Uterus (tissue), 4 donors: Measurements from ENCODE around the gene IP6K1. TPM values are rescaled to one million over a fixed set of nuclear protein-coding genes. Genes with fewer than 3 reads are reported as not detected.

ENCODE experiments used
- DNase-seq, 2 donors: peaks; one replicate each; pipeline ENCODE4 v3.0.0-alpha.2; 2019 to 2020
- H3K27ac ChIP-seq, 2 donors: fragments of 200-600 bp; sonication (generic); 1 replicate in 1 of 2; 2 replicates in 1 of 2; pipeline ENCODE4 v1.5.1; 2016 to 2018
- H3K27me3 ChIP-seq, 2 donors: fragments of 200-600 bp; sonication (generic); one replicate each; pipeline ENCODE4 v1.5.1; 2018 to 2019; ENCODE audit warnings: control low read depth in 1 of 2
- H3K36me3 ChIP-seq, 2 donors: fragments of 200-600 bp; sonication (generic); one replicate each; pipeline ENCODE4 v1.5.1; 2019; ENCODE audit warnings: control low read depth in 1 of 2
- H3K4me1 ChIP-seq, 2 donors: fragments of 200-600 bp; sonication (generic); one replicate each; pipeline ENCODE4 v1.5.1; 2018 to 2019; ENCODE audit warnings: control low read depth in 1 of 2
- H3K4me3 ChIP-seq, 2 donors: fragments of 200-600 bp; sonication (generic); 1 replicate in 1 of 2; 2 replicates in 1 of 2; pipeline ENCODE4 v1.5.1; 2018 to 2019; ENCODE audit warnings: mild to moderate bottlenecking in 1 of 2
- H3K9me3 ChIP-seq, 2 donors: fragments of 200-600 bp; sonication (generic); one replicate each; pipeline ENCODE4 v1.5.1; 2019; ENCODE audit warnings: control low read depth in 1 of 2
- POLR2A ChIP-seq, 2 donors: fragments of 450-650 bp; IDR thresholded peaks; one replicate each; pipeline ENCODE4 v1.6.1; 2016; ENCODE audit warnings: antibody characterized with exemption in 2 of 2, mild to moderate bottlenecking in 1 of 2, moderate library complexity in 1 of 2
- intact Hi-C: fragments of 100-400 bp; cut with DNase I; formaldehyde crosslinking; loops from one replicate; pipeline ENCODE4 v1.15.1; 2023; ENCODE audit warnings: low total_unique reads
- total RNA-seq, 4 donors: library from RNA; depleted of rRNA in 3 of 4; stranded (reverse); fragments of >200 nt in 3 of 4; gene quantifications; one replicate each; pipeline versions ENCODE4 v1.1.0 to v1.2.4, GENCODE V29; 2014 to 2023
- TF ChIP-seq, protein P1 (sequence below), 4 experiments: fragments of 200-600 bp in 2 of 4; fragments of 450-650 bp in 2 of 4; sonication (generic) in 2 of 4; IDR thresholded peaks; one replicate each; pipeline ENCODE4 v1.5.1; 2016 to 2019; ENCODE audit warnings: antibody characterized with exemption in 4 of 4, mild to moderate bottlenecking in 2 of 4, moderate library complexity in 1 of 4
- donor health status: DM: yes; HTN: yes; CAD: no.

Gene IP6K1
- total RNA-seq, 4 donors from 2014 or later = 41.8 to 58.4 (median 50.9) TPM

DNA sequence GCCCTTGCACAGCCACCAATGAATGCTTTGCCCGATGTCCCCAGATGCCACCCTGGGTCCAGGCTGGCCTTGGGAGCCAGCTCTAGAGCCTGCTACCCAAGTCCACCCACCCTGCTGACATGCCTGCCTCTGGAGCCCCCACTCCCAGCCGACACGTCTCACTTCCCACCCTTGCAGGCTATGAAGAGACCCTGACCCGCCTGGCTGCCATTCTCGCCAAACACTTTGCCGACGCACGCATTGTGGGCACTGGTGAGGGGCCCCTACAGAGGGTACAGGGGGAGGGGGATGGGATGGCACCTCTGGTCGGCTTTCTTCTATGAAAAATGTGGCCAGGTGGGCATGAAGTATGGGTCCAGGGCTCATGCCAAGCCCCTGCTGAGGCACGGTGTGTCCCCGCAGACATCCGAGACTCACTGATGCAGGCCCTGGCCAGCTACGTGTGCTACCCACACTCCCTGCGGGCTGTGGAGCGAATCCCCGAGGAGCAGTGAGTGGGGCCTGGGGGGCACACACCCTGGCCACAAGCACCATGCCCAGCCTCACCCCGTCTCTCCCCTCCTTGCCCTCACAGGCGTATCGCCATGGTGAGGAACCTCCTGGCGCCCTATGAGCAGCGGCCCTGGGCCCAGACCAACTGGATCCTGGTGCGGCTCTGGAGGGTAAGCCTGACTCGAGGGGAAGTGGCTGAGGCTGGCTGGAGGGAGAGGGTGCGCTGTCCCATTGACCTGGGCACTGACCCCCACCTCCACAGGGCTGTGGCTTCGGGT is 72.8 kb downstream of the IP6K1 start:
- Histone ChIP-seq H3K27me3 (no peaks in the 10 kb centered on the region), H3K9me3 (no peaks in the 10 kb centered on the region), H3K36me3 (no peaks in the 10 kb centered on the region), H3K4me1 (no peaks in the 10 kb centered on the region), H3K27ac (no peak overlapping the region), H3K4me3 (no peak overlapping the region)
- peak; percentile 11 to 13 for DNase-seq
- TF ChIP-seq, protein P1, sequence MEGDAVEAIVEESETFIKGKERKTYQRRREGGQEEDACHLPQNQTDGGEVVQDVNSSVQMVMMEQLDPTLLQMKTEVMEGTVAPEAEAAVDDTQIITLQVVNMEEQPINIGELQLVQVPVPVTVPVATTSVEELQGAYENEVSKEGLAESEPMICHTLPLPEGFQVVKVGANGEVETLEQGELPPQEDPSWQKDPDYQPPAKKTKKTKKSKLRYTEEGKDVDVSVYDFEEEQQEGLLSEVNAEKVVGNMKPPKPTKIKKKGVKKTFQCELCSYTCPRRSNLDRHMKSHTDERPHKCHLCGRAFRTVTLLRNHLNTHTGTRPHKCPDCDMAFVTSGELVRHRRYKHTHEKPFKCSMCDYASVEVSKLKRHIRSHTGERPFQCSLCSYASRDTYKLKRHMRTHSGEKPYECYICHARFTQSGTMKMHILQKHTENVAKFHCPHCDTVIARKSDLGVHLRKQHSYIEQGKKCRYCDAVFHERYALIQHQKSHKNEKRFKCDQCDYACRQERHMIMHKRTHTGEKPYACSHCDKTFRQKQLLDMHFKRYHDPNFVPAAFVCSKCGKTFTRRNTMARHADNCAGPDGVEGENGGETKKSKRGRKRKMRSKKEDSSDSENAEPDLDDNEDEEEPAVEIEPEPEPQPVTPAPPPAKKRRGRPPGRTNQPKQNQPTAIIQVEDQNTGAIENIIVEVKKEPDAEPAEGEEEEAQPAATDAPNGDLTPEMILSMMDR (IDR thresholded peaks at IDR 0.05) = no peak
- TF ChIP-seq POLR2A (IDR thresholded peaks at IDR 0.05) = no peak
- intact Hi-C loops = no loop called here

DNA sequence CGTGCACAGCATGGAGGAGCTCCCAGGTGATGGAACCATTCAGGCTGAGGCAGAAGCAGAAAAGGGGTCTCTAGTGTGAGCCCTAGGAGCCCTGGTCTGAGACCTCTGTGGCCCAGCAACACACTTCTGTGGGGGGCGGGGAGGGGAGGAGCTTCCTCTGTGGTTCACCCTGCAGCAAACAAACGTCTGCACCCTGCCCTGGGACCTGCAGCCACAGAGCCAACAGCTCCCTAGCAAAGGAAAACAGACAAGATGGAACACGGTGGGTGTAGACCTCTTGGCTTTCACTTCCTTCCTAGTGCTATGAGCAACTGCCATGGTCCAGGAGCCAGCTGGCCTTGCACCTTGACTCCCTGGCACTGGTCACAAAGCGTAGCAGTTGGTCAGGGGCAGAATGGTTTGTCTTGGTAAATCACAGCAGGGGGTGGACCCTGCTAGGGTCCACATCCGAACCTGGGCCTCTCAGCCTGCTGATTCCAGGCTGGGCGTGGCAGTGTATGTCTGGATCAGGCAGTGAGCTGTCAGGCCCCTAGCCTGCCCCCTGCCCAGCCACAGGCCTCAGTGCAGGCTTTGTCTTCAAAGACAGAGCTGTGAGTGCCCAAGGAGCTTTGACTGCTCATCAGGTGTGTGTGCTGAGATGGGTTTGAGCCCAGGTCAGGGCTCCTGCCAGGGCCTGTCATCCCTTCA is 73.6 kb downstream of the IP6K1 start:
- Histone ChIP-seq H3K4me3 (no peak overlapping the region), H3K27ac (no peak overlapping the region), H3K9me3 (no peaks in the 10 kb centered on the region), H3K4me1 (no peaks in the 10 kb centered on the region), H3K36me3 (no peaks in the 10 kb centered on the region), H3K27me3 (no peaks in the 10 kb centered on the region)
- intact Hi-C loops = no loop called here
- no peak for TF ChIP-seq POLR2A (IDR thresholded peaks at IDR 0.05)
- TF ChIP-seq, protein P1 (IDR thresholded peaks at IDR 0.05) = no peak
- DNase-seq = no peak

DNA sequence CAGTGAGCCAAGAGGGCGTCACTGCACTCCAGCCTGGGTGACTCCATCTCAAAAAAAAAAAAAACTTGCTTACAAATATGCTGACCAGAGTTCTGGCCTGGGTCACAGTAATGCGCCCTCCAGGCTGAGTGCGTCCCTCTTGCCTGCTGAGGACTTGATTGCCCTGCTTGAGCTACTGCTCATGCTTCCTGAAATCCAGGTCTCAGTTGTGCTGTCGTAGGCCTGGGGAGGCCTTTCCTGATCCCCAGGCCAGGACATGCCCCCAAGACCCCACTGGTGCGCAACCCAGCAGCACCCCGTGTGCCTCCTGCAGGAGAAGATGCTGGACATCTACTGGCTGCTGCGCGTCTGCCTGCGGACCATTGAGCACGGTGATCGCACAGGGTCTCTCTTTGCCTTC is 74.2 kb downstream of the IP6K1 start:
- Histone ChIP-seq H3K4me1 (no peaks in the 10 kb centered on the region), H3K36me3 (no peaks in the 10 kb centered on the region), H3K9me3 (no peaks in the 10 kb centered on the region), H3K4me3 (no peak overlapping the region), H3K27ac (no peak overlapping the region), H3K27me3 (no peaks in the 10 kb centered on the region)
- intact Hi-C loops = no loop called here
- DNase-seq = no peak
- TF ChIP-seq, protein P1 (IDR thresholded peaks at IDR 0.05) = no peak
- TF ChIP-seq POLR2A (IDR thresholded peaks at IDR 0.05) = no peak

DNA sequence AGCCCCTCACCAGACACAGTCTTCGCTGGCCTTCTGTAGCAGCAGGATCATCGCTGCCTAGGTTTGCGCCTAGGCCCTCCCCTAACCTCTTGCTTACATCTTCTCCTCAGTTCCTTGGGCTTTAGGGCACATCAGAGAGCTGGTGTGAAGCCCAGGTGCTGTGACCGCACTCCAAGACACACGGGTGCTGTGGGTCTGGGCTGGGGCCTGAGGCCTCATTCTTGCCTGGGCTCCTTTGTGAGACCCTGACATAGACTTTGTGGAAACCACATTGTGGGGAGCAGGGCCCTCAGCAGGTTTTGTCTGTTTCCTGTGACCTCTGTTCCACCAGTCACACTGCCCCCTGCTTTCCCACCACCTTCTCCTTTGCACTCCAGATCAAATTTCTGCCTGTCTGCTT is 74.9 kb downstream of the IP6K1 start:
- no peak for TF ChIP-seq POLR2A (IDR thresholded peaks at IDR 0.05)
- TF ChIP-seq, protein P1 (IDR thresholded peaks at IDR 0.05) = no peak
- H3K27me3 ChIP-seq = no peaks in the 10 kb centered on the region
- H3K27ac ChIP-seq = no peak overlapping the region
- H3K4me3 ChIP-seq = no peak overlapping the region
- H3K4me1 ChIP-seq = no peaks in the 10 kb centered on the region
- no peaks in the 10 kb centered on the region for H3K36me3 ChIP-seq
- intact Hi-C loops = no loop called here
- no peak for DNase-seq
- H3K9me3 ChIP-seq = no peaks in the 10 kb centered on the region

DNA sequence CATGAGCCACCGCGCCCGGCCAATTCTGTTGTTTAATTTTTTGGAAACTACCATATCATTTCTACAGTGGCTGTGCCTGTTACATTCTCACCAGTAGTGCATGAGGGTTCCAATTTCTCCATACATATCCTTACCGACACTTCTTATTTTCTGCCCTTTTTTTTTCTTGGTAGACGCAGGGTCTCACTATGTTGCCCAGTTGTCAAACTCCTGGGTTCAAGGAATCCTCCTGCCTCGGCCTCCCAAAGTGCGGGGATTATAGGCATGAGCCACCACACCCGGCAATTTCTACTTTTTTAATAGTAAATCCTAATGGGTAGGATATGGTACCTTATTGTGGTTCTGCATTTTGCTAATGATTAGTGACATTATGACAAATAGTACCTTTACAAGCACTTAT is 76.5 kb downstream of the IP6K1 start:
- H3K36me3 ChIP-seq = no peaks in the 10 kb centered on the region
- H3K27ac ChIP-seq = no peak overlapping the region
- H3K27me3 ChIP-seq = no peaks in the 10 kb centered on the region
- H3K9me3 ChIP-seq = no peaks in the 10 kb centered on the region
- H3K4me3 ChIP-seq = no peak overlapping the region
- DNase-seq = no peak
- H3K4me1 ChIP-seq = no peaks in the 10 kb centered on the region
- intact Hi-C loops = loop anchor here (10.0 kb wide), 1 partner anchor 125 kb away; no protein-coding TSS in a partner anchor
- no peak for TF ChIP-seq POLR2A (IDR thresholded peaks at IDR 0.05)
- TF ChIP-seq, protein P1 (IDR thresholded peaks at IDR 0.05) = no peak
